ENCODE results near the gene RANBP2. TPM values are rescaled to one million over a fixed set of nuclear protein-coding genes. Genes with fewer than 3 reads are reported as not detected.

The RANBP2 gene
- total RNA-seq, 1 donor = 92.0 TPM

DNA sequence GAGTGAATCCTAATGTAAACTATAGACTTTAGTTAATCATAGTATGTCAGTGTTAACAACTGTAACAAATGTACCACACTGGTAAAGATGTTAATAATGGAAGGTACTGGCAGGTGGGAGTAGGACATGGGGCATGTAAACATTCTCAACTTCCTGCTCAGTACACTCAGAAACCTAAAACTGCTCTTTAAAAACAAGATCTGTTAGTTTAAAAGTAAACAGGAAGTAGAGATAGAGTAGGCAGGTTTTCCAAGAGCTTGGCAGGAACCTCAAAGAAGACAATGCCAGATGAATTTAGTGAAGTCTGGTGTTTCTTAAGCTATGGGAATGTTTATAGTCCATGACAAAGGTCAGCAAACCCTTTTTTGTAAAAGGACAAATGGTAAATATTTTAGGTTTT is 113.9 kb downstream of the RANBP2 start:
- DNase-seq (ENCODE audit: low read depth) = peak; percentile 75
- TF ChIP-seq, protein P1, sequence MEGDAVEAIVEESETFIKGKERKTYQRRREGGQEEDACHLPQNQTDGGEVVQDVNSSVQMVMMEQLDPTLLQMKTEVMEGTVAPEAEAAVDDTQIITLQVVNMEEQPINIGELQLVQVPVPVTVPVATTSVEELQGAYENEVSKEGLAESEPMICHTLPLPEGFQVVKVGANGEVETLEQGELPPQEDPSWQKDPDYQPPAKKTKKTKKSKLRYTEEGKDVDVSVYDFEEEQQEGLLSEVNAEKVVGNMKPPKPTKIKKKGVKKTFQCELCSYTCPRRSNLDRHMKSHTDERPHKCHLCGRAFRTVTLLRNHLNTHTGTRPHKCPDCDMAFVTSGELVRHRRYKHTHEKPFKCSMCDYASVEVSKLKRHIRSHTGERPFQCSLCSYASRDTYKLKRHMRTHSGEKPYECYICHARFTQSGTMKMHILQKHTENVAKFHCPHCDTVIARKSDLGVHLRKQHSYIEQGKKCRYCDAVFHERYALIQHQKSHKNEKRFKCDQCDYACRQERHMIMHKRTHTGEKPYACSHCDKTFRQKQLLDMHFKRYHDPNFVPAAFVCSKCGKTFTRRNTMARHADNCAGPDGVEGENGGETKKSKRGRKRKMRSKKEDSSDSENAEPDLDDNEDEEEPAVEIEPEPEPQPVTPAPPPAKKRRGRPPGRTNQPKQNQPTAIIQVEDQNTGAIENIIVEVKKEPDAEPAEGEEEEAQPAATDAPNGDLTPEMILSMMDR (IDR thresholded peaks at IDR 0.05; ENCODE audit: insufficient read depth, low read depth, low read length) = no peak
- H3K4me3 ChIP-seq (ENCODE audit: low read depth, low read length) = no peak overlapping the region

DNA sequence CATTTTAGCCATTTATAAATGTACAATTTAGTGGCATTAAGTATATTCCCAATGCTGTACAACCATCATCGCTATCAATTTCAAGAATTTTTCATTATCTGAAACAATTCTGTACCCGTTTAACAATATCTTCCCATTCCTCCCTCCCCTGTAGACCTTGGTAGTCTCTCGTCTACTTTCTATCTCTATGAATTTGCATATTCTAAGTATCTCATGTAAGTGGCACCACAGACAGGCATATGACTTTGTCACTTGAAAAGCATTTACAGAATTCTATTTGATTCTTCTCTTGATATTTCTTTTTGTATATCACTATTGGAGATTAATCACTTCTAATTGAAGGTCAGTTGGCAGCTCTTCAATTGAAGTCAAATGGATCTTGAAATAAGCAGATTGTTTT is 115.3 kb downstream of the RANBP2 start:
- TF ChIP-seq, protein P1 (IDR thresholded peaks at IDR 0.05; ENCODE audit: insufficient read depth, low read depth, low read length) = no peak
- no peak overlapping the region for H3K4me3 ChIP-seq (ENCODE audit: low read depth, low read length)
- DNase-seq (ENCODE audit: low read depth) = no peak

DNA sequence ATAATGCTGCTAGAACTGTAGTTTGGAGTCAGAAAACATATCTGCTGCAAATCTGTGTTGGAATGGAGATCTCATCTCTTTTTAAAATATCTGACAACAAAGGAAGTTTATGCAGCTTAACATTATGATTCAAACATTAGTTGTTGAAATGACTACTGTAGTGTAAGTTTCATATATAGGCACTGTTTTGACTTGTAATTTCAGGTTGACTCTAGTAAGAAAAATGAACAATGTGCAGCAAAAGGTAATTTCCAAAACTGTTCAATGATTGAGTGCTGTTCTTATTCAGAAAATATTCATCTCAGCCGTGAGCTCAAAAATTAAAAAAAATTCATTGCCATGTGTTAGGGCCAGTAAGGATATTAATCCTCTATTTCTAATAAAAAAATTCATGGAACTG is 115.8 kb downstream of the RANBP2 start:
- TF ChIP-seq, protein P1 (IDR thresholded peaks at IDR 0.05; ENCODE audit: insufficient read depth, low read depth, low read length) = no peak
- H3K4me3 ChIP-seq (ENCODE audit: low read depth, low read length) = no peak overlapping the region
- no peak for DNase-seq (ENCODE audit: low read depth)

Small RNAs within 50 kb of the gene (small RNA-seq; reads per million reads assigned to genes)
- not detected for gene AC010095.1

Other genes starting within 250 kb of the RANBP2 start
- 152 and 162 TPM in 2 replicates for gene LIMS1, start 185.0 kb upstream of the RANBP2 start, total RNA-seq
- gene CCDC138, start 67.3 kb downstream of the RANBP2 start, total RNA-seq = 4.2 and 9.1 TPM in 2 replicates